ENCODE data around the gene AGR3.

Gene AGR3

GRCh38 chr7:16818732-16819131 lies 63.1 kb downstream of the AGR3 start:
- DNase-seq, result no peak

- no peak for DNase-seq
Observed at GRCh38 chr7:16817536-16817935, 64.2 kb downstream of the AGR3 start.

GRCh38 chr7:16816824-16817223 lies 65.0 kb downstream of the AGR3 start:
- DNase-seq, result no peak

- no peak for DNase-seq
Observed at GRCh38 chr7:16815001-16815400, 66.8 kb downstream of the AGR3 start.

- DNase-seq, result no peak
Observed at GRCh38 chr7:16813232-16813616, 68.6 kb downstream of the AGR3 start.

- DNase-seq, result no peak
Observed at GRCh38 chr7:16812542-16813231, 69.1 kb downstream of the AGR3 start.

GRCh38 chr7:16811551-16811950 lies 70.2 kb downstream of the AGR3 start:
- DNase-seq, result no peak

- DNase-seq, result no peak
Observed at GRCh38 chr7:16810573-16810972, 71.2 kb downstream of the AGR3 start.

GRCh38 chr7:16810112-16810511 lies 71.7 kb downstream of the AGR3 start:
- no peak for DNase-seq

All from NCI-H146 (cell line).